Measurements from ENCODE around the gene RHBDD1. TPM values are rescaled to one million over a fixed set of nuclear protein-coding genes. Genes with fewer than 3 reads are reported as not detected.

The RHBDD1 gene
- total RNA-seq, 1 donor, result 92.2 TPM

DNA sequence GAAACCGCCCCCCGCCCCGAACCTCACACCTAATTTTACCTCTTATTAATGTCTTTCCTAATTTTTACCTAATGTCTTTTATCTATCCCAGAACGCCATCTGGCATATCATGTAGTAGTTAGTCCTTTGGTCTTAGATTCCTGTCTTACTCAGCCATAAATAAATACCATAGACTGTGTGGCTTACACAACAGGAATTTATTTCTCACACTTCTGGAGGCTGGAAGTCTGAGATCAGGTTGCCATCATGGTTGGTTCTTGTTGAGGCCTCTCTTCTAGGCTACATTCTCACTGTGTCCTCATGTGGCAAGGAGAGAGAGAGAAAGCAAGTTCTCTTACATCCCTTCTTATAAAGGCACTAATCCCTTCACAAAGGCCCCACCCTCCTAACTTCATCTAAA lies 46.8 kb downstream of the RHBDD1 start:
- no peaks in the 10 kb centered on the region for H3K4me1 ChIP-seq (ENCODE audit: insufficient read depth, low read length)
- no peaks in the 10 kb centered on the region for H3K9me3 ChIP-seq (ENCODE audit: low read depth, low read length)
- no peak overlapping the region for H3K4me3 ChIP-seq (ENCODE audit: low read length)
- no peaks in the 10 kb centered on the region for H3K27me3 ChIP-seq (ENCODE audit: insufficient read depth, low read length)

DNA sequence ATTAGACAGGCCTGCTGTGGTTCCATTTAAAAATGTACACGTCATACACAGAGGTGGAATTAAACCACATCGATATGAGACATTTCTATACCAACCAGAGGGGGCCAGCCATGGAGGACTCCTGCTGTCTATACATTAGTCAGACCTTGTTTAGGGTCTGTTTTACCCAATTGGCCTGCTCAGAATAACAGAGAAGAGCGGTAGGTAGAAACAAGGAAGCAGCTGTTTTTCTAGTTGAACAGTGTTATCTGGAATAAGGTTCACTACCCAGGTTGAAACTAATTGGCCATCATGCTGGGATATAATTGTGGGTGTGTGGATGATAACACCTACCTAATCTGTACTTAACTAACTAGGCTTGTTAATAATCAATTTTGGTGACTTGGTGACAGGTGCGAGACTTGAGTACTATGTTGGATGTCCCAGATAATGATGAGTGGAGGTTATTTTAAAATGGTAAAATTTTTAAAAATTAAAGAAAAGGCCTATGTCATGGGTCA lies 47.5 kb downstream of the RHBDD1 start:
- no peaks in the 10 kb centered on the region for H3K9me3 ChIP-seq (ENCODE audit: low read depth, low read length)
- H3K27me3 ChIP-seq (ENCODE audit: insufficient read depth, low read length), result no peaks in the 10 kb centered on the region

DNA sequence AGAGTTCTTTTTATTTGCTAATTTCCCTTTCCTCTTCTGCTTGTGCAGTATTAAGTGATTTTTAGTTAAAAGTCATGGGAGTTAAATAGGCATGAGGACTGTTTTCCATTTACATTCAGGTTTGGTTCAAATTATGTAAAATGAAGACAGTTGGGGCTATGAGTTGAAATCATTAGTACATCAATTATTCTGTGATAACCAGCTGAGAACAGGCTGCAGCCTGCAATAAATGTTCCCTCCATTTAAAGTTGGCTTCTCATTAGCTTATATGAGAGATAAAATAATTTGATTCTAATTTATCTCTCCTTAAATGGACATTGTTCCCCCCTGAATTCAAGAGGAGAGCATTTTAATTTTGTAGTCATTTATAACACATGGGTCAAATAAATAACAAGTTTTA lies 48.3 kb downstream of the RHBDD1 start:
- Histone ChIP-seq H3K4me1 (ENCODE audit: insufficient read depth, low read length) (no peaks in the 10 kb centered on the region), H3K27me3 (ENCODE audit: insufficient read depth, low read length) (no peaks in the 10 kb centered on the region), H3K4me3 (ENCODE audit: low read length) (no peak overlapping the region), H3K9me3 (ENCODE audit: low read depth, low read length) (no peaks in the 10 kb centered on the region)

More for the DNA sequence above, 47.5 kb downstream of the RHBDD1 start:
- H3K4me3 ChIP-seq (ENCODE audit: low read length), result no peak overlapping the region
- H3K4me1 ChIP-seq (ENCODE audit: insufficient read depth, low read length), result no peaks in the 10 kb centered on the region

DNA sequence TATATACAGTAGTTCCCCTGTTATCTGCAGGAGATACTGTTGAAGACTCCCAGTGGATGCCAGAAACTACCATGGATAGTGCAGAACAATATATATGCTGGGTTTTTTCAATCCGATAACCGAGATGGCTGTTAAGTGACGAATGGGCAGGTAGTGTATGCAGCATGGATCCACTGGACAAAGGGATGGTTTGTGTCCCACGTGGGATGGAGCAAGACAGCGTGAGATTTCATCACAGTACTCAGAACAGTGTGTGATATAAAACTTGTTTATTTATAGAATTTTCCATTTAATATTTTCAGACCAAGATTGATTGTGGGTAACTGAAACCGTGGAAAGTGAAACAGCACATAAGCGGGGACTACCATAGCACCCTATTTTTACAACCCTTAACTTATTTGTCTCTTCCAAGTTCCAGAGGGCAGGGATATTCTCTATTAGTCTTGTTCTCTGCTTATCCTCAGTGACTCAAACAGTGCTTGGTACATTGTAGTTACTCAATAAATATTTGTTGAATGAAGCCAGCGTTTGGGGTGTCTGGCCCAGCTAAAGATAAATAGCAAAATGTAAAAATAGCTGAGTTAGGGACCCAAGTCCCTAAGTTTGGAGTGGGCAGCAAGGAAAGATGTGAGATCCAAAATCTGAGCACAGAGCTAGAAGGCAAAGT lies 50.0 kb downstream of the RHBDD1 start:
- no peak overlapping the region for H3K4me3 ChIP-seq (ENCODE audit: low read length)
- H3K27me3 ChIP-seq (ENCODE audit: insufficient read depth, low read length), result no peaks in the 10 kb centered on the region
- H3K4me1 ChIP-seq (ENCODE audit: insufficient read depth, low read length), result no peaks in the 10 kb centered on the region
- H3K9me3 ChIP-seq (ENCODE audit: low read depth, low read length), result no peaks in the 10 kb centered on the region

DNA sequence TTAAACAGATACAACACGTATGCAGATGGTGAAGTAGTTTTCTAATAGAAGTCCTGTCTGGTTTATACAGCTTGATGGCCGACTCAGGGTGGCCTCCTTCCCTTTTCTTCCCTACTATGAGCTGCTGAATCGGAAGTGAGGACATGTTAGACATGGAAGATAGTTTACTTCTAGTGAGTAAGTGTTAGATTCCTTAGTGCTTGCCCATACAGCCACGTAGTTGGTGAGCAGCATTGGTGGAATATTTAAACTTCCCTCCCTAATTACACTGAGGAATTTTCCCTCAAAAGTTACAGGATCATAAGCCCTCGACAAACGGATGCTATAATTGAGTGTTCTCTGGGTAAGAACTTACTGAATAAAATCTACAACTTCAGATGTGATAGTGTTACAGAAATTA lies 52.1 kb downstream of the RHBDD1 start:
- no peaks in the 10 kb centered on the region for H3K9me3 ChIP-seq (ENCODE audit: low read depth, low read length)
- no peak overlapping the region for H3K4me3 ChIP-seq (ENCODE audit: low read length)
- H3K4me1 ChIP-seq (ENCODE audit: insufficient read depth, low read length), result no peaks in the 10 kb centered on the region
- no peaks in the 10 kb centered on the region for H3K27me3 ChIP-seq (ENCODE audit: insufficient read depth, low read length)

DNA sequence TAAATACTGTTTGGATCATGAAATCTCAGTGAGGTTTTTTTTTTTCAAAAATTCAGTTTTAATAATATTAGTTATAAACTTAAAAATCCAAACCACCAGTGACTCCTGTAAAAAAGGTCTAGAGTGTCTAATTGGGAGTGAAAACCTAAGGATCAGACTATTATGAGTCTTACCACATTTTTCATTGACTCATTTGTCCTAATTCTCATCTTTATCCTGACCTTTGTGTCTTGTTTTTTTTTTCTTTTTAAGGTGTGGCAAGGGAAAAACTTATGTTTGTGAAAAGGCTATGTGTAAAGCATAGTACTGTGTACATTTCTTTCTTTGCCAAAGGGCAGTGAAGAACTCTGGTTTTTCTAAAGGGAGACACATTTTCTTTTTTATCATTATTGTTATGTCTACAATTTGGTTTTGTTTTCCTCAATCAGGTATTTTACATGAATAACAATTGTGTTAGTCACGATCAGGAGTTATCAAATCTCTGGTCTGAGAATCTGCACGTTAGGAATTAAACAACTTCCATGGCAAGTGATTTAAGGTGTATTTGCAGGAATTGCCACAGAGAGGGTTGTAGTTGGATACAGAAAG lies 52.6 kb downstream of the RHBDD1 start:
- H3K9me3 ChIP-seq (ENCODE audit: low read depth, low read length), result no peaks in the 10 kb centered on the region
- H3K27me3 ChIP-seq (ENCODE audit: insufficient read depth, low read length), result no peaks in the 10 kb centered on the region
- H3K4me1 ChIP-seq (ENCODE audit: insufficient read depth, low read length), result no peaks in the 10 kb centered on the region
- H3K4me3 ChIP-seq (ENCODE audit: low read length), result no peak overlapping the region

DNA sequence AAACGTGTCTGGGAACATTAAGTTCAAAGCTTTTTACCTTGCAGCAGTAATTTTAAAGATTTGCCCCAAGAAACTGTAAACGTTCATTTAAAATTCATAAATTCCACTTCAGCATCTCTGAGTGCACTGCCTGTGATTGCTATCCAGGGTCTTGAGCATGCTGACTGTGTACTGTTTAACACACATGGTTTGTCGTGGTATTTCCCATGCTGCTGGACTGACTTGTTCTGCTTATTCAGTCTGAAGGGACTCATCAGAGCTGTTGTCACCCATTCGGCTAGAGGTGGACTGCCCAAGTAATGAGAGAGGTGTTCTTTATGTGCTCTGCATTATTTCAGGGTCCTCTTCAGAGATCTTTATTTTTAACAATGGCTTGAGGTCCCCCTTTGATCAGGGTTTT lies 53.1 kb downstream of the RHBDD1 start:
- Histone ChIP-seq H3K4me3 (ENCODE audit: low read length) (no peak overlapping the region), H3K9me3 (ENCODE audit: low read depth, low read length) (no peaks in the 10 kb centered on the region), H3K4me1 (ENCODE audit: insufficient read depth, low read length) (no peaks in the 10 kb centered on the region), H3K27me3 (ENCODE audit: insufficient read depth, low read length) (no peaks in the 10 kb centered on the region)

- Histone ChIP-seq H3K9me3 (ENCODE audit: low read depth, low read length) (no peaks in the 10 kb centered on the region), H3K4me1 (ENCODE audit: insufficient read depth, low read length) (no peaks in the 10 kb centered on the region), H3K4me3 (ENCODE audit: low read length) (no peak overlapping the region), H3K27me3 (ENCODE audit: insufficient read depth, low read length) (no peaks in the 10 kb centered on the region)
These were observed 54.4 kb downstream of the RHBDD1 start for GRCh38 chr2:226890286-226890685.

- H3K9me3 ChIP-seq (ENCODE audit: low read depth, low read length), result no peaks in the 10 kb centered on the region
- H3K4me3 ChIP-seq (ENCODE audit: low read length), result no peak overlapping the region
- no peaks in the 10 kb centered on the region for H3K27me3 ChIP-seq (ENCODE audit: insufficient read depth, low read length)
- H3K4me1 ChIP-seq (ENCODE audit: insufficient read depth, low read length), result no peaks in the 10 kb centered on the region
These were observed 56.1 kb downstream of the RHBDD1 start for GRCh38 chr2:226891780-226892590.

GRCh38 chr2:226892729-226893128 lies 56.9 kb downstream of the RHBDD1 start:
- Histone ChIP-seq H3K4me3 (ENCODE audit: low read length) (no peak overlapping the region), H3K9me3 (ENCODE audit: low read depth, low read length) (no peaks in the 10 kb centered on the region), H3K4me1 (ENCODE audit: insufficient read depth, low read length) (no peaks in the 10 kb centered on the region), H3K27me3 (ENCODE audit: insufficient read depth, low read length) (no peaks in the 10 kb centered on the region)

DNA sequence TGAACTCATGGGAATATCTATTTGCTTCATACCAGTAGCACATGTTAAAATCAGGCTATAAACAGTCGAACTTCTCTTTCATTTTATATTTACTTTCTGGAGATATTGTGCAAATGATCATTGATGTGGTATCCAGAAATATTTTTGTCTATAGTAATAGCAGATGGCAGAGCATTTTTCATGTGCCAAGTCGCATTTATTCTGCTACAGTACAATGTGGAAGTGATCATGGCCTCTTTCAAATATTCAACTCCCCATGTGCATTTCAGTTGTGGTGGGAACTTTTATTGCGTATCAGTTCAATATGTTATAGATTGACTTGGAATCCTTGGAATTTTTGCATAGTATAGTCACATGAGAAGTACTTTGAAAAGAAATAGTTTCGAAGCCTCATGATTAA lies 57.4 kb downstream of the RHBDD1 start:
- Histone ChIP-seq H3K27me3 (ENCODE audit: insufficient read depth, low read length) (no peaks in the 10 kb centered on the region), H3K4me3 (ENCODE audit: low read length) (no peak overlapping the region), H3K4me1 (ENCODE audit: insufficient read depth, low read length) (no peaks in the 10 kb centered on the region), H3K9me3 (ENCODE audit: low read depth, low read length) (no peaks in the 10 kb centered on the region)

- Histone ChIP-seq H3K27me3 (ENCODE audit: insufficient read depth, low read length) (no peaks in the 10 kb centered on the region), H3K4me3 (ENCODE audit: low read length) (no peak overlapping the region), H3K4me1 (ENCODE audit: insufficient read depth, low read length) (no peaks in the 10 kb centered on the region), H3K9me3 (ENCODE audit: low read depth, low read length) (no peaks in the 10 kb centered on the region)
These were observed 58.9 kb downstream of the RHBDD1 start for GRCh38 chr2:226894752-226895151.

- Histone ChIP-seq H3K4me3 (ENCODE audit: low read length) (no peak overlapping the region), H3K27me3 (ENCODE audit: insufficient read depth, low read length) (no peaks in the 10 kb centered on the region), H3K9me3 (ENCODE audit: low read depth, low read length) (no peaks in the 10 kb centered on the region), H3K4me1 (ENCODE audit: insufficient read depth, low read length) (no peaks in the 10 kb centered on the region)
These were observed 59.7 kb downstream of the RHBDD1 start for GRCh38 chr2:226895579-226895978.

DNA sequence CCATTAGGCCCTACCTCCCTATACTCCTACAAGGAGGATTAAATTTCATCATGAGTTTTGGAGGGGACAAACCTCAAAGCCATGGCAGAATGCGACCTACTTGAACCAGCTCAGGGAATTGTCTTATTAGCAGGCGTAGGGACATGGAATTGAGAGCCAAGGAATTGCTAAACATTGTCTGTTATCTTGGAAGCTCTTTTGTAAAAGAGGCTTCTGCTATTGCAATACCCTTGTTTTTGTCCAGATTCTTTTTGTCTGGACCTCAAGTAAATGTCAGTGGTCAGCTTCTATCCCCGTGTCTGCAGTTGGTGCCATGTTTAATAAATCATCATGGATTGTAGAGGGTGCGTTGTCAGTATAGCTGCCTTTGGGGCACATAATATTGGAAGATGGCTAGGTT lies 62.3 kb downstream of the RHBDD1 start:
- H3K9me3 ChIP-seq (ENCODE audit: low read depth, low read length), result no peaks in the 10 kb centered on the region
- no peak overlapping the region for H3K4me3 ChIP-seq (ENCODE audit: low read length)
- no peaks in the 10 kb centered on the region for H3K27me3 ChIP-seq (ENCODE audit: insufficient read depth, low read length)

DNA sequence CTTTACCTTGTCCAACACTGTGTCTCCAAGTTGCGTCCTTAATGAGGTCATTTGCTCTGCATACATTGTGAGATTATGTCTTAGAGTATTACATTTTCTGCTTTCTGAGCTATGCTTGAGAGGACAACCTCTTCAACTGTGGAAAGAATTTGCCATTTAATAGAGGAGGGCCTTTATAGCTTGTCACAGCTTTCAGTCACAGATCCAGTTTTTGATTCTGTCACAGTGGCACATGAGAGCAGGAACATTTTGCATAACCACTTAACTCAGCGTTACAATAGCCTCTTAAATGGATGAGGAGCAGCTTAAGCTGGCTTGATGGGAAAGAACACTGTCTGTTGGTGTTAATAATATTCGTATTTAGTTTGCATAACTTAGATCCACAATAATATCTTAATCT lies 63.0 kb downstream of the RHBDD1 start:
- no peak overlapping the region for H3K4me3 ChIP-seq (ENCODE audit: low read length)
- no peaks in the 10 kb centered on the region for H3K27me3 ChIP-seq (ENCODE audit: insufficient read depth, low read length)
- H3K9me3 ChIP-seq (ENCODE audit: low read depth, low read length), result no peaks in the 10 kb centered on the region
- H3K4me1 ChIP-seq (ENCODE audit: insufficient read depth, low read length), result no peaks in the 10 kb centered on the region

More for the DNA sequence above, 62.3 kb downstream of the RHBDD1 start:
- H3K4me1 ChIP-seq (ENCODE audit: insufficient read depth, low read length), result no peaks in the 10 kb centered on the region

Measured in mononuclear cell (primary cell).